HepG2 (cell line): ENCODE measurements around the gene GPR119.
A peak's percentile ranks its signal among the peaks of the same experiment; 100 is the strongest.

Experiments used
- POLR2A ChIP-seq, 2 experiments: IDR thresholded peaks; 2 replicates each; pipeline ENCODE4 v1.6.1; 2011; ENCODE audit warnings: low read depth in 2 of 2, low read length in 2 of 2, mild to moderate bottlenecking in 1 of 2, moderate library complexity in 1 of 2; ENCODE audit not compliant: insufficient read depth in 1 of 2
- SAFB2 ChIP-seq: sonication (generic); formaldehyde crosslinking; IDR thresholded peaks from 2 replicates; pipeline ENCODE4 v1.5.1; 2020; ENCODE audit warnings: missing genetic modification reagents, low read depth, mild to moderate bottlenecking, borderline replicate concordance
- SIN3A ChIP-seq: IDR thresholded peaks from 2 replicates; pipeline ENCODE4 v1.6.1; 2011; ENCODE audit warnings: low read depth, mild to moderate bottlenecking, control low read depth, low read length, borderline replicate concordance
- TARDBP ChIP-seq: sonication (generic); formaldehyde crosslinking; IDR thresholded peaks from 2 replicates; pipeline ENCODE4 v1.8.0; 2022; ENCODE audit warnings: mild to moderate bottlenecking, missing genetic modification reagents
- YY1 ChIP-seq: IDR thresholded peaks from 2 replicates; pipeline ENCODE4 v1.6.1; 2011; ENCODE audit warnings: low read length, low read depth, moderate library complexity, mild to moderate bottlenecking; ENCODE audit not compliant: insufficient read depth, insufficient replicate concordance
- ZFYVE20 ChIP-seq: sonication (generic); formaldehyde crosslinking; IDR thresholded peaks from 2 replicates; pipeline ENCODE4 v1.8.0; 2023; ENCODE audit warnings: low read depth, mild to moderate bottlenecking, moderate library complexity, missing genetic modification reagents, borderline replicate concordance
- ZIK1 ChIP-seq: sonication (generic); formaldehyde crosslinking; IDR thresholded peaks from 2 replicates; pipeline ENCODE4 v1.5.0; 2020; ENCODE audit warnings: mild to moderate bottlenecking, low read depth, missing genetic modification reagents, borderline replicate concordance
- TF ChIP-seq, protein P1 (sequence below): IDR thresholded peaks from 2 replicates; pipeline ENCODE4 v1.6.1; 2012; ENCODE audit warnings: low read depth, low read length, improper control_type of control experiment
- TF ChIP-seq, protein P2 (sequence below): sonication (generic); IDR thresholded peaks from 2 replicates; pipeline ENCODE4 v1.6.1; 2016; ENCODE audit warnings: low read depth, borderline replicate concordance
- TF ChIP-seq, protein P3 (sequence below): sonication (generic); formaldehyde crosslinking; IDR thresholded peaks from 2 replicates; pipeline ENCODE4 v1.5.0; 2020; ENCODE audit warnings: mild to moderate bottlenecking, missing genetic modification reagents, moderate library complexity
- TF ChIP-seq, protein P4 (sequence below): sonication (generic); formaldehyde crosslinking; IDR thresholded peaks from 2 replicates; pipeline ENCODE4 v1.4.0; 2020; ENCODE audit warnings: missing genetic modification reagents; ENCODE audit errors: not compliant biosample characterization
- TF ChIP-seq, protein P5 (sequence below): sonication (generic); formaldehyde crosslinking; IDR thresholded peaks from 2 replicates; pipeline ENCODE4 v1.4.0; 2020; ENCODE audit warnings: missing genetic modification reagents

DNA sequence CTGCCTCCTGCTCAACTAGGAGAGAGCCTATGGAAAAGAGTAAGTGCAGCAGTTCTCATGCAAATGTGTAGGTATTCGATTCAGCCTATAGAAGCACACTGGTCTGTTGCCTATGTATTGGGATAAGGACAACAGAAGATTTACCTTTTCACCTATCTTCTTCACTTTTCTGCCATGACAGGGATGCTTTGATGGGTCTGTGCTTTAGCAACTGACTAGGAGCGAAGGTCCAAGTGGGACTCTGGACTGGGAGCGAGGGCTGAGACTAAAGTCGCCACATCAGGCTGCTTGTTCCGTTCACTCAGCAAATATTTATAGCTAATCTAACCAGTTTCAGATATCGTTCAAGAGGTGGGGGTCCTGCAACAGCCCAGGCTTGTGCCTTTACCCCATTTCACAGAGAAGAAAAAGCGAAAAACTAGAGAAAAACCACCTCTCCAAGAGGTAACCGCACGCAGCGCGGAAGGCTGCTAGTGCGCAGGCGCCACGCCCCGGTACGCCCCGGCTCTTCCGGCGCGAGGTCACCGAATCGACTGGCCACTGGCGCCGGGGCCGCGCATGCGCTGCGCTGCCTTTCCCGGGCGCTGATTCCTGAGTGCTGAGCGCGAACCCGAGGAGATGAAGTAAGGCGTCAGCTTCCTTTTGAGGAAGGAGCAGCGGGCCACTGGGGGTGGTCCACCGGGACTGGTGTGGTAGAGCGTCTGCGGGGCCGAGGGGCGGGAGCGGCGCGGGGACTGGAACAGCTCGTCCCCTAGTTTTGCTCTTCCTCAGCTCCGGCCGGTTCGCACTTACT is 16.1 kb upstream of the GPR119 start, which contains the start of gene RBMX2:
- TF ChIP-seq, protein P1, sequence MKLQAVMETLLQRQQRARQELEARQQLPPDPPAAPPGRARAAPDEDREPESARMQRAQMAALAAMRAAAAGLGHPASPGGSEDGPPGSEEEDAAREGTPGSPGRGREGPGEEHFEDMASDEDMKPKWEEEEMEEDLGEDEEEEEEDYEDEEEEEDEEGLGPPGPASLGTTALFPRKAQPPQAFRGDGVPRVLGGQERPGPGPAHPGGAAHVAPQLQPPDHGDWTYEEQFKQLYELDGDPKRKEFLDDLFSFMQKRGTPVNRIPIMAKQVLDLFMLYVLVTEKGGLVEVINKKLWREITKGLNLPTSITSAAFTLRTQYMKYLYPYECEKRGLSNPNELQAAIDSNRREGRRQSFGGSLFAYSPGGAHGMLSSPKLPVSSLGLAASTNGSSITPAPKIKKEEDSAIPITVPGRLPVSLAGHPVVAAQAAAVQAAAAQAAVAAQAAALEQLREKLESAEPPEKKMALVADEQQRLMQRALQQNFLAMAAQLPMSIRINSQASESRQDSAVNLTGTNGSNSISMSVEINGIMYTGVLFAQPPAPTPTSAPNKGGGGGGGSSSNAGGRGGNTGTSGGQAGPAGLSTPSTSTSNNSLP: no peak
- TF ChIP-seq TARDBP: no peak
- TF ChIP-seq, protein P2, sequence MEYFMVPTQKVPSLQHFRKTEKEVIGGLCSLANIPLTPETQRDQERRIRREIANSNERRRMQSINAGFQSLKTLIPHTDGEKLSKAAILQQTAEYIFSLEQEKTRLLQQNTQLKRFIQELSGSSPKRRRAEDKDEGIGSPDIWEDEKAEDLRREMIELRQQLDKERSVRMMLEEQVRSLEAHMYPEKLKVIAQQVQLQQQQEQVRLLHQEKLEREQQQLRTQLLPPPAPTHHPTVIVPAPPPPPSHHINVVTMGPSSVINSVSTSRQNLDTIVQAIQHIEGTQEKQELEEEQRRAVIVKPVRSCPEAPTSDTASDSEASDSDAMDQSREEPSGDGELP: no peak
- TF ChIP-seq, protein P3, sequence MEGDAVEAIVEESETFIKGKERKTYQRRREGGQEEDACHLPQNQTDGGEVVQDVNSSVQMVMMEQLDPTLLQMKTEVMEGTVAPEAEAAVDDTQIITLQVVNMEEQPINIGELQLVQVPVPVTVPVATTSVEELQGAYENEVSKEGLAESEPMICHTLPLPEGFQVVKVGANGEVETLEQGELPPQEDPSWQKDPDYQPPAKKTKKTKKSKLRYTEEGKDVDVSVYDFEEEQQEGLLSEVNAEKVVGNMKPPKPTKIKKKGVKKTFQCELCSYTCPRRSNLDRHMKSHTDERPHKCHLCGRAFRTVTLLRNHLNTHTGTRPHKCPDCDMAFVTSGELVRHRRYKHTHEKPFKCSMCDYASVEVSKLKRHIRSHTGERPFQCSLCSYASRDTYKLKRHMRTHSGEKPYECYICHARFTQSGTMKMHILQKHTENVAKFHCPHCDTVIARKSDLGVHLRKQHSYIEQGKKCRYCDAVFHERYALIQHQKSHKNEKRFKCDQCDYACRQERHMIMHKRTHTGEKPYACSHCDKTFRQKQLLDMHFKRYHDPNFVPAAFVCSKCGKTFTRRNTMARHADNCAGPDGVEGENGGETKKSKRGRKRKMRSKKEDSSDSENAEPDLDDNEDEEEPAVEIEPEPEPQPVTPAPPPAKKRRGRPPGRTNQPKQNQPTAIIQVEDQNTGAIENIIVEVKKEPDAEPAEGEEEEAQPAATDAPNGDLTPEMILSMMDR (CRISPR knock-in tag): no peak
- TF ChIP-seq POLR2A (IDR thresholded peaks at IDR 0.05; ENCODE audit: insufficient read depth in 1 of 2, low read depth in 2 of 2, low read length in 2 of 2): peak; percentile 72 to 75
- no peak; the same call in 1 of the 2 replicates for TF ChIP-seq SIN3A
- TF ChIP-seq ZFYVE20 (CRISPR knock-in tag): no peak
- no peak for TF ChIP-seq YY1
- no peak for TF ChIP-seq SAFB2
- TF ChIP-seq, protein P4, sequence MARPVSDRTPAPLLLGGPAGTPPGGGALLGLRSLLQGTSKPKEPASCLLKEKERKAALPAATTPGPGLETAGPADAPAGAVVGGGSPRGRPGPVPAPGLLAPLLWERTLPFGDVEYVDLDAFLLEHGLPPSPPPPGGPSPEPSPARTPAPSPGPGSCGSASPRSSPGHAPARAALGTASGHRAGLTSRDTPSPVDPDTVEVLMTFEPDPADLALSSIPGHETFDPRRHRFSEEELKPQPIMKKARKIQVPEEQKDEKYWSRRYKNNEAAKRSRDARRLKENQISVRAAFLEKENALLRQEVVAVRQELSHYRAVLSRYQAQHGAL (CRISPR knock-in tag): no peak
- TF ChIP-seq, protein P5, sequence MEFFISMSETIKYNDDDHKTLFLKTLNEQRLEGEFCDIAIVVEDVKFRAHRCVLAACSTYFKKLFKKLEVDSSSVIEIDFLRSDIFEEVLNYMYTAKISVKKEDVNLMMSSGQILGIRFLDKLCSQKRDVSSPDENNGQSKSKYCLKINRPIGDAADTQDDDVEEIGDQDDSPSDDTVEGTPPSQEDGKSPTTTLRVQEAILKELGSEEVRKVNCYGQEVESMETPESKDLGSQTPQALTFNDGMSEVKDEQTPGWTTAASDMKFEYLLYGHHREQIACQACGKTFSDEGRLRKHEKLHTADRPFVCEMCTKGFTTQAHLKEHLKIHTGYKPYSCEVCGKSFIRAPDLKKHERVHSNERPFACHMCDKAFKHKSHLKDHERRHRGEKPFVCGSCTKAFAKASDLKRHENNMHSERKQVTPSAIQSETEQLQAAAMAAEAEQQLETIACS (CRISPR knock-in tag): no peak
- TF ChIP-seq ZIK1 (CRISPR knock-in tag): no peak
